DMS79 treated with DMSO at 0.1 percent for 48 hours (cell line): ENCODE results near the gene PDCD10.
A peak's percentile ranks its signal among the peaks of the same experiment; 100 is the strongest.

Experiments
- DNase-seq: peaks from one replicate; lab custom pipeline; 2025; lab: John Stamatoyannopoulos, UW

The PDCD10 gene

DNA sequence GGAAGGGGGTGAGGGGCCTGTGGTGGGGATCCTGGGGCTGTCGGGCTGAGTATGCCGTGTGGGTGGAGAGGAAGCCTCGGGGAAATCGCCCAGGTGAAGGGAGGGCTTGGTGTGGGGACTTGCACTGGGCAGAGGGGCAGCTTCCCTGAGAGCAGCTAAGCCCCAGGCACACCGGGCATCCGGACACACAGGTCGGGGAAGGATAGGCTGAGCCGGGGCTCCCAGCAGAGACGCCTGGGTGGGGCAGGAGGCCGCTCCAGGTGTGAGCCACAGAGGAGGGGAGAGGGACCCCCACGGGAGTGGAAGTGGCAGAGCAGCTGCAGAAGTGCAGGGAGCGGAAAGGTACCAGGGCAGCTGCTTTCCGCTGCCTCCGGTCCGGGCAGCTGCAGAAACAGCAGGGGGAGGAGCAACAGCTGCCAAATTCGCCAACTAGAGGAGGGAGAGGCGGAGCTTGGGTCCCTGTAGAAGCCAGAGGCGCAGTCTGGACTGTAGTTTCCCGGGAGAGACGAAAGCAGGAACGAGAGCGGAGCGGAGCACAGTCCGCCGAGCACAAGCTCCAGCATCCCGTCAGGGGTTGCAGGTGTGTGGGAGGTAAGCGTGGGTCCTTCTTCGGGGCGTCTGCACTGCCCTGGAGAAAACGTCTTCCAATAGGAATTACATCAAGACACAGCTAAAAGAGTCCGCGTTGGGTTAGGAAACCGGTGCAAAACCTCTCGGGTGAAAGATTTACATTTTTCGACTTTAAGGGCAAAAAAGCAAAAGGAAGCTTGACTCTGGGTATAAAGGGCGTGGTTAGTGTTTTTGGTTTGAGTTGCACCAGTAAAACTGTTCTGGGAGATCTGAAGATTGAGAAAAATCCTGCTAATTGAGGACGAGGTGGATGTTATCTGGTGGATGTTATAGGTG is 794 bp upstream of the PDCD10 start, which contains the start of gene SERPINI1:
Gene SERPINI1 (plus strand): TSS at position 489 of the 906 bp plus-strand sequence. CDS start 53,408 bp downstream, outside the sequence.
- DNase-seq = peak; percentile 90

DNA sequence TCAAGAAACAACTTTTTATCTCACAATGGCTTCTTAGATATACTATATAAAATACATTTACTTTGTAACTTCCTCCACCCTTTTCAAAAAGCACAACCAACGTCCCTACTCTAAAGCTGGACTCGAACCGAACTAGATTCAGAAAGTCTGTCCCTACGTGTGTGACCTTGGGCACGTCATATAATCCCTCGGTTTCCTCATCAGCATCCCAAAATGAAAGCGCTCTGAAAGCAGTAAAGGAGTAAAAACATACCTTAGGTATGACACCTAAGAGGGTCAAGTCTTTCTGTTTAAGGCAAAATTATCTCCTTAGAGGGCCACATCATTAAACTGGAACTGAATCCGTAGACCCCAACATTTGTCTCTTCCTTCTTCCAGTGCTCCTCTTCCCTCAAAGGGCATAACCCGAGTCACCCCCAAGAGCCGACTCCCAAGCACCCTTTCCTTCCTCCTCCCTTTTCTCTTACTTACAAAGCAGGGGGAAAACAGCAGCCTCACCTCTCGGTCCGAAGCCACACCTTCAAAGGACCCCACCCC is 663 bp downstream of the PDCD10 start:
- no peak for DNase-seq

DNA sequence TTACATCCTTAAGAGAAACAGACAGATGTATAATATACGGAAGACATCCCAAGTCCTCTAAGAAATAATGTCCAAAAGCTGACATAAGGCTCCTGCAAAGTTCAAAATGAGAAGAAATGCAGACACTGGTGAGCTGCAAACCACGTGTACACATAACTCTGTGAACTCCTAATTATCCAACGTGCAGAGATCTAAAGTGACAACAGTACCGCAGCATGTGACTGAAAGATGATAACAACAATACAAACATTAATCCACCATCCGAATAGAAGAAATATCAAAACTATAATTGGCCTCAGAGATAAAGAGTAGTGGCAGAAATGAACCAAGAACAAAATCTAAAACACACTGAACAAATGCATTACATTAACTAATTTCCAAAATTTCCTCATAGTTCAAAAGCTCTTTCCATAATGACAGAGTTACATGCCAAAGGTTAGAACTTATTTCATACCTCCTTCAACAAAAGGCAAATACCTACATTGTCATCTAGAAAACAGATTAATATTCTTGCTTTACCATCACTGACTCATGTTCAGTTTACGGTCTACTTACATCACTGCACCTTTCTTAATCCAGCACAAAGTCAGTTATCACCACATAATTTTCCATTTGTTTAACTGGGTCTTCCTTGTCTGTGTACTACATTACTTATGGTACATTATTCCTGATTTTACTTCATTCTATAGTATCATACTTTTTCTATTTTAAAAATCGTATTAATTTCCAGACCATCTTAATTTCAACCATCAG is 2.2 kb downstream of the PDCD10 start:
- no peak for DNase-seq

DNA sequence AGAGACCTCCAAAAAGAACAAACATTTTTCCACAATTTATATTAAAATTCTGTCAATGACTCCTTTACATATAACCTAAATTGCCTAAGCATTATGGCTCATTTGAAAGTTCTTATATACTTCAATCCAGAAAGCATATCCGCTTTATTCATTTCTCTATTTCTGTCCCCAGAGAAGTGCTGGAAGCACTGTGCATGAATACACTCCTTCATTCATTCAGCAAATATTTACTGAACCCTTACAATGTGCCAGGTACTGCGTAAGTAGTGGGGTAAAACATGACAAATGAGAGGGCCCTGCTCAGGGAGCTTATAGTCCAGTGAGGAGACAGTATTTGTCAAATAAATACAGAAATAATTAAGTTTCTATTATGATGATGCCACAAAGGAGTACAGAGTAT is 3.3 kb downstream of the PDCD10 start:
- no peak for DNase-seq

DNA sequence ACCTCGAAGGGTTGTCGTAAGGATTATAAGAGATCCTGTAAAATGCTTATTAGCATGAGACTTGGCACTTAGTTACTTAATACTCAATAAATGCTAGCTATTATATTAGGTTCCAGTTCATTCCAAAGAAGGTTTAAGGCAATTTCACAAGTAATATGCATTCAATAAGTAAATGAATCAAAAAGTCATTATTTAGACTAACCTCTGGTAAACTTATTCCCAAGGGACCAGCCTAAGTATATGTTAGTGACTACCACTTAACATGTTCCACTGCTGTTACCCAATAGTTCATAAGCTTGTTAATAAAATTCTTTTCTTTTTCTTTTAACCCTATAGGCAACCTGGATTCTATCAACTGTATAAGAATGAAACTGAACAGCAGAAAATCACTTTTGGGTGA is 5.1 kb downstream of the PDCD10 start:
- no peak for DNase-seq

DNA sequence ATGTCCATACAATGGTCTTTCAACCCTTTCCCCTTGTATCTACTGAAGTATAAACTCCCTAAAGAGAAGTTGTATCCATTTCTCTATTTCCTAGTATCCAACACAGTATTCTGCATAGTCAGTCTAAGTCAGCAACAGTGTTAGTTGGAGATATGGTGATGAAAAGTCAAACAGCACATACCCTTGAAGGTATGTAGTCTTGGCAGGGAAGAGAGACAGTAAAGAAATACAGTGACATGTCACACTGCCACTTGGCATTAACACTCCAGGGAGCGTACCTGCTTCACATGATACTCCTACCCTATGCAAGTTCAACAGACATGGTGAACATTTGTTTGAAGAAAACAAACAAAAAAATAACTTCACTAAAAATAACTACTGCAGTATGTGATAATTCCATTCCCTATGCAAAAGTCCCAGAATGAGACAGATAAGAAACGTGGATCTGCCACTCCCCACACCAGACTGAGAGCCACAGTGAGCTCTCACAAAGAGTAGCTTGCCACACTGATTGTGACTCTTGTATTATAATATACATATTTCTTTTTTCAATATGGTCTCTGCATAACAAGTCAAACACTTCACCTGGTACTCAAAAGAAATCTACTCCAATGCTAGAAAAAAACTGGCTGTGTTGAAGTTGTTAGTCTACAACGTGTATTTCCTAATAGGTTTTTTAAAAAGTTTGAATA is 5.9 kb downstream of the PDCD10 start:
- DNase-seq = no peak

DNA sequence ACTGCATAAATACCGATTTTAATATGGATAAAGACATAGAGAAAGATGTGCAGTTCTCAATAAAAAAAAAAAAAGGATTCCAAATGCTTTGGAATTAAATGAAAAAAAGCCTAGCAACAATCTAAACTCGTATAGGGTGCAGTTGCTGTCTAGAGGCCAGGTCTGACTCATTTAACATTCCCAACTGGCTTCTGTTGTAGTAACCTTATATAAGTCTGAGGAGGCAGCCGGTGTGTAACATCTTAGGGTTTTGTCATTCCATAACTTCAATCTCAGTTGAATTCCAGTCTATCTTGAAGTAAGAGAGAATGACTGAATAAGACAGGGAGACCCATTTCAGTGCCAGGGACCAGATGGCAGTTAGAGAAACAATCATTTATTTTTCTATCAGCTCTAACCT is 6.5 kb downstream of the PDCD10 start:
- no peak for DNase-seq

DNA sequence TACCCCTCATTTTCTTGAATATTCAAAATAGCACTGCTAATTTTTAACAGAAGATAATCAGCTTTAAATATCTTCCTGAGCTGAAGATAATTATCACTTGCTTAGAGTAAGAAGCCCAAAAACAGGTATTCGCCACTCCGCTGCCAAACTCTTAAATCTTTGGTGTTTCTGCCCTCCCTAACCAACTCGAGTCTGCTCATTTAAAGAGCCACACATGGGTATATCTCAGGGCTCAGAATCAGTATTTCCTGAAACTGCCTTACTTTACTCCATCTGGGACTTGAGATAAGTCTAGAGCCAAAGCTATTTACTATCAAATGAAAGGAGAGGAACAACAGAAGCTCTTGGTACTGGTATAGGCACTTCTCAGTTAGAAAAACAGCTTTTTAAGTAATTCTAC is 10.8 kb downstream of the PDCD10 start:
- DNase-seq = no peak

DNA sequence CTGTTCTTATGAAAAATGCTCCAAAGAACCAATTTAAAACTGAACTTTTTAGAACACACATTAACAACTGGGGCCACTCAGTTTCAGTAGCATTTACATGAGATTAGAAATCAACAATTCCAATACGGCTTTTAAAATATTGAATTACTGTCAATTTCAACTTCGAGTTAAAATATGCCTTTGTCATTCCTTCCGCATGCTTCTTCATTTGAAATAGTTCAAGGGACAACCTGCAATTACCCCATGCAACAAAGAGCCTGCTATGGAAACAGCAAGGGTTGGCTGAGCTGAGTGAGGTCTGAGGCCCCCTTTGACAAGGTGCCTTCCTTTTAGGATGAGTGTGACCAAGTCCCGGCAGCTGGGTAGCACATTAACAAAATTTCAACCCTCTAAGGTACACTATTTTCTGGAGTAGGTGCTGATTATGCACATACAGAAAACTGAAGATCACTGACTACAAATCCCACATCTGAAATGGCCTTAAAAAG is 11.6 kb downstream of the PDCD10 start:
- no peak for DNase-seq

DNA sequence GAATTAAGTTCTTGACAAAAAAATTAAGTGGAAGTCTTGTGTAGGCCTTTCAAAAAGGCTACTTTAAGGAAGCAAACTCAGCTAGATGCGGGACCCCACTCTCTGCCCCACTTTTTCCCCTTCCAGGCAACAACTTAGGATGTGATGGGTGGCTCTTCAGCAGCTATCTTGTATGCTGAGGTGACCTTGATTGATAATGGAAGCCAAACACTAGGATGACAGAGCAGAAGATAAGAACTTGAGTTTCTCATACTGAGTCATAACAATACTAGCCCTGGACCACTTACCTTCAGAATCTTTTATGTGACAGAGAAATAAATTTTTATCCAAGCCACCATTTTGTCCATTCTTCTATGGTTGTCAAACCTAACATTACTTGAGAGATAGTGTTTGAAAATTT is 16.1 kb downstream of the PDCD10 start:
- DNase-seq = no peak

DNA sequence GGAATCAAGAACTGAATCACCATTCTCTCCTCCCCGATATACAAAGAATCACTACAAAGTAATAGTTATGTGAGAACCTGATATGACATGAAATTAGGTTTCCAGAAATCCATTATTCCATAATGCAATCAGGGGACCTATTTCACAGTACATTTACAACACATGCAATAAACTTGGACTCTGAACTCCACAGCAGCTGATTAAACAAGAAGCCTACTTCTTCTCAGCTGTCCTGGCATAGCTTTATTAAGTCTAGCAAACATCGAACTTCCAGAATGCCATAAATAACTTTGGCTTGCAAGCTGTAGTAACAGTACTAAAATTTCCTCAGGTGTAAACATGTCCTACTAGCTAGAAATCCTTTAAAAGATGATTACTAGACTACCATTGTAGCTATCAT is 17.8 kb downstream of the PDCD10 start:
- no peak for DNase-seq

DNA sequence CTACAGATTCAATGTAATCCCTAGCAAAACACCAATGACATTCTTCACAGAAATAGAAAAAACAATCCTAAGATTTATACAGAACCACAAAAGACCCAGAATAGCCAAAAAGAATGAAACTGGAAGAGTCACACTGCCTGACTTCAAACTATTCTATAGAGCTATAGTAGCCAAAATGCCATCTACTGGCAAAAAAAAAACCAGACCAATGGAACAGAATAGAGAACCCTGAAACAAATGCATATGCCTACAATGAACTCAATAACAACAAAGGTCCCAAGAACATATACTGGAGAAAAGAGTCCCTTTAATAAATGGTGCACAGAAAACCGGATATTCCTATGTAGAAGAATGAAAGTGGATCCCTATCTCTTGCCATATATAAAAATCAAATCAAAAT is 19.8 kb downstream of the PDCD10 start:
- no peak for DNase-seq

DNA sequence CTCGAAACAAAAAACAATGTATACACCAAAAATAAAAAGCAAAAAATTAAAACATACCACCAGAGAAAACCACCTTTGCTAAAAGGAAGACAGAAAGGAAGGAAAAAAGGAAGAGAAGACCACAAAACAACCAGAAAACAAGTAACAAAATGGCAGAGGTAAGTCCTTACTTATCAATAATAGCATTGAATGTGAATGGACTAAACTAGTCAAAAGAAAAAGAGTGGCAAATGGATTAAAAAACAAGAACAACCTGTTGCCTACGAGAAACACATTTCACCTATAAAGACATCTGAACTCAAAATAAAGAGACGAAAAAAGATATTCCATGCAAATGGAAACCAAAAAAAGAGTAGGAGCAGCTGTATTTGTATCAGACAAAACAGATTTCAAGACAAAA is 22.2 kb downstream of the PDCD10 start:
- no peak for DNase-seq

DNA sequence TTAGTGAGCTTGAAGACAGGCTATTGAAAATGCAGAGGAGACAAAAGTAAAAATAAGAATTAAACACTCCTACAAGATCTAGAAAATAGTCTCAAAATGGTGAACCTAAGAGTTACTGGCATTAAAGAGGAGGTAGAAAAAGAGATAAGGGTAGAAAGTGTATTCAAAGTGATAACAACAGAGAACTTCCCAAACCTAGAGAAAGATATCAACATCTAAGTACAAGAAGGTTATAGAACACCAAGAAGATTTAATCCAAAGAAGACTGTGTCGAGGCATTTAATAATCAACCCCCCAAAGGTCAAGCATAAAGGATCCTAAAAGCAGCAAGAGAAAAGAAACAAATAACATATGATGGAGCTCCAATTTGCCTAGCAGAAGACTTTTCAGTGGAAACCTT is 23.3 kb downstream of the PDCD10 start:
- DNase-seq = no peak

DNA sequence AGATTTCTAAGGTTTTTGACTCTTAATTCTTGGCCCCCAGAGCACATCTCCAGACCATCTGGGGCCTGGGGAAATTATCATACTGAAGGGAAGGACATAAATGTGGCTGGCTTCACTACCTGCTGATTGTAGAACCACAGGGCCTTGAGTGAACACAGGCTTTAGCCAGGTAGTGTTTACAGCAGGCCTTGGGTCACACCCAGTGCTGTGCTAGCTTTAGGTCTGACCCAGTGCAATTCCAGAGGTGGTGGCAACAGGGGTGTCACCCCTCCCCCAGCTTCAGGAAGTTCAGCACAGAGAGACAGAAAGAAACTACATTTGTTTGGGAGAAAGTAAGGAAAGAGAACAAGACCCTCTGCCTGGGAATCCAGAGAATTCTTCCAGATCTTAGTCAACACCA is 24.1 kb downstream of the PDCD10 start:
- no peak for DNase-seq

DNA sequence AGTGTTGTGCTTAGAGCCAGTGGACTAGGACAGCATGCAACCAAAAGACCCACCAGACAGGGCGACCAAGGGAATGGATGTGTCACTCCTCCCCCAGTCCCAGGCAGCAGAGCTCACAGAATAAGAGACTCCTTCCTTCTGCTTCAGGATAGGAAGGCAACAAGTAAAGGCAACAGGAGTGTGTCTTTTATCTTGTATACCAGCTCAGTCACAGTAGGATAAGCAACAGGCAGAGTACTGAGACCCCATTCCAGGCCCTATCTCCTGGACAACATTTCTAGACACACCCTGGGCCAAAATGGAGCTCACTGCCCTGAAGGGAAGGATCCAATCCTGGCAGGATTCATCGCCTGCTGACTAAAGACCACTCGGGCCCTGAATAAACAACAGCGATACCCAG is 25.0 kb downstream of the PDCD10 start:
- DNase-seq = no peak

DNA sequence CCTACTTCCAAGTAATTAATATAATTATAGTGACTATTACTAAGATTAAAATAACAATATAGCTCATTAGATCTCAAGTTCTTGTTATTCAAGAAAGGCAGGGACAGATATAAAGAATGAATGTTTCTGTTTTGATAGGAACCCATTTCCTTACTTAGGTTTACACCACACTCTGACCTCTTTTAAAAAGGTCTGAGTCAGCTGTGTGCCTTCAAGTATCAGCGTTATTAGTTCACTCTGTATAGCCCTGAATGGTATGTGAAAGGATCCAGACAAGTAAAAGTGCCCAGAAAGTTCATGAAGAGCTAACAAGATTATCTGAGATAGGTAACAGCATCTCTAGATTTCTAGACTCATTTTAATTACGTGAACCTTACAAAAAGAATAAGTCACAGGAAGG is 28.9 kb downstream of the PDCD10 start:
- DNase-seq = no peak

DNA sequence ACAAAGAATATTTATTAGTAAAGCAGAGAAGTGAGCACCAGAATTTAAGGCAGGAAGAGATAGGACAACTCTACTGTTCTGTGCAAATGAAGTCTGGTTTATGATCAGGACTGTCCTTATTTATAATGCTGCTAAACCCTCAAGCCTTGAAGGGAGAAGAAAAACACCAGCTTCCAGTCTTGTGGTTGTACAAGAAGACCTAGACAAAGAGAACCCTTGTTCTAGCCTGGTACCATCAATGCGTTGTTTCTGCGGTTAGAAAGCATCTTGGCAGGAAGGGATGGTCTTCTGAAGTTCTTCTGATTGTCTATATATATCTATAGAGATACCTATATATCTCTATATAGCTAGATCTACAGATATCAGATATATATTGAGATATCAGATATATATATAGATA is 33.8 kb downstream of the PDCD10 start:
- no peak for DNase-seq

DNA sequence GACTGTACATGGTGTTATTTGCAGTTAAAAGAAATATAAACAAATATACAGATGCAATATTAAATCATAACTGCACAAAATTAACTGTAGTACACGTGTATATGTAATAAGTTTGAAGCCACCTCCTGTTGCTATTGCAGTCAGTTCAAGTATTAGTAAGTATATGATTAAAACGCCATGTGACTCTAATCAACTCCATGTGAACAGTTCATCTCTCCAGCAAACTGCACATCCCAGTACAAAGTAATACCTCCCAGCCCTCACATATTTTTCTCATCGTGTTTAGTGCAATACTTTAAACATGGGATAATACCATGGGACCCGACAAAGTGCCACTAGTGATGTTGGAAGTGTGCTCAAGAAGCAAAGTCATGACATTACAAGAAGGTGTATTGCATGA is 34.6 kb downstream of the PDCD10 start:
- DNase-seq = no peak

DNA sequence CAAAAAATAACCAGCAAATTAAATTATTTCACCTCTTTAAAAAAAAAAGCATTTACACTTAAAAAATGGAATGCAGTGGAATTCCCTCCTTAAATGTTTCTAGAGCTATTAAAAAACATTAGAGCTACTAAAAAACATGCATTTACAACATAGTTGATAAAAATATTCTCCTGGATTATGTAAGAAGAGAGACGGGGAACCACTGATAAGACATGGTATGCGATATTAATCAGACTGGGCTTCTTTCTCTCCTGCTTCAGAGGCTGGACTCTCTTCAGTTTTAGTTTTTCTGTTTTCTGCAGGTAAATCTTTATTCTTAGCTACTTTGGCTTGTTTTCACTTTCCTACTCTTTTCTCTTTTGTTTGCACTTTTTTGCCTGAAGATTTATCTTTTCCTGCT is 40.6 kb downstream of the PDCD10 start:
- no peak for DNase-seq

DNA sequence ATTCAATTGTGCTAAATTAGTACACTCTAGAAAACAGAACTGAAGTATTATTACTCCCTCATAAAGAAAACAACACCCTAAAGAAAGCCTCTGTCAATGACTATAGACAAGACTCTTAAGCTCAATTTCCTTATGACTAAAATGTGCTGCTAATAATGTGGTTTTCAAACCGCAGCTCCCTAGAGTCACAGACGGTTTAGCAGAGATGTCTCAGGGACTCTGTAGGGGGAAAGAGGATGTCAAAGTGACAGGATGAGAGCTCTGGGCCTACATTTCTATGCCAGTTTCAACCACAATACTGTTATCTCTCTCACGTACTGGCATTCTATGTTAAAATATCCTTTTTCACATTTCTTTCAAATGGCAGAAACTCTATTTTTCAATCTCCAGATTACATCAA is 43.3 kb downstream of the PDCD10 start:
- no peak for DNase-seq

DNA sequence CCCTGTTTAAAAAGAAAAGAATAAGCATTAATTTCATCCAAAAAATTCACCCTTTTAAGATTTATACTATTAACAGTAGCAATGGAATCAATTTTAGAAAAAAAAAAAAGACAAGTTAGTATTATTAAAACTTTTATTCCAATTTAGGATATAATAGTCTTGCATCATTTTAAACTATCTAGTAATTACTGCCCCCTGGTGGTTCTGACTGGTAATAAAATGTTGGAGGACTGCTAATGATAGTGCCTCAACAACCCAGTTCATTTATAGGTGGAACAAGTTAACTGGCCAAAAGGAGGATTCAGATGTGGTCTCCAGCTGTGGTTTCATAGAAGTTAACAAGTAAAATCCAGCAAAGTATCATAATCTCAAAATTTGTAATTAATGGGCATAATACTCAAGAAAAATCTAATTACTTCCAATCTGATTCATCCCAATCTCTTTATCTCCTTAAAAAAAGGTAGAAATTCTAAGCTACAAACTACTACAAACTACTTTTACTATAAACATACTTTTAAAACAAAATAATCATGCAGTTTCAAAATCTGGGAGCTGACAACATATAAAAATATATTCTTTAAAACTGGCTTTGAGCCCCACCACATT is 50.2 kb downstream of the PDCD10 start:
- no peak for DNase-seq
